WTC11 (cell line): Measurements from ENCODE around the gene JAZF1. TPM values are rescaled to one million over a fixed set of nuclear protein-coding genes. Genes with fewer than 3 reads are reported as not detected.

Experiments used
- ATAC-seq: fragments of 200-7000 bp; cut with Tn5 transposase; 2 replicates; pipeline ENCODE4 v1.10.0; 2021; ENCODE audit warnings: mild to moderate bottlenecking, moderate library complexity
- CTCF ChIA-PET: fragments of 300-600 bp; sonication (Branson Sonifier 250); formaldehyde crosslinking; loops from one replicate; lab custom pipeline; 2021; ENCODE audit warnings: antibody characterized with exemption; lab: Charles Lee
- POLR2A ChIA-PET: fragments of 350-600 bp; sonication (Branson Sonifier 250); formaldehyde crosslinking; loops from one replicate; lab custom pipeline; 2021; ENCODE audit warnings: antibody characterized with exemption; lab: Charles Lee
- DNase-seq: peaks from one replicate; pipeline ENCODE4 v3.0.0; 2021; ENCODE audit warnings: low spot score
- H3K27ac Mint-ChIP-seq: 2 replicates; pipeline ENCODE4 v1.8.0; 2021; ENCODE audit warnings: mixed read lengths
- H3K27me3 Mint-ChIP-seq: 2 replicates; pipeline ENCODE4 v1.8.0; 2021; ENCODE audit warnings: low read depth, mild to moderate bottlenecking, moderate library complexity, mixed read lengths
- H3K36me3 Mint-ChIP-seq: 2 replicates; pipeline ENCODE4 v1.8.0; 2021; ENCODE audit warnings: mixed read lengths
- H3K4me1 Mint-ChIP-seq: 2 replicates; pipeline ENCODE4 v1.8.0; 2022; ENCODE audit warnings: mixed read lengths
- H3K4me3 Mint-ChIP-seq: 2 replicates; pipeline ENCODE4 v1.8.0; 2021; ENCODE audit warnings: mild to moderate bottlenecking, moderate library complexity, mixed read lengths
- H3K9me3 Mint-ChIP-seq: 2 replicates; pipeline ENCODE4 v1.8.0; 2021; ENCODE audit warnings: mixed read lengths
- CBFB ChIP-seq: sonication (generic); formaldehyde crosslinking; IDR thresholded peaks from 2 replicates; pipeline ENCODE4 v1.8.1; 2022; ENCODE audit warnings: mild to moderate bottlenecking, low read depth, missing genetic modification reagents
- CDX4 ChIP-seq: fragments of 250-450 bp; sonication (Bioruptor Pico); IDR thresholded peaks from 2 replicates; pipeline ENCODE4 v1.9.0; 2021; ENCODE audit warnings: moderate library complexity, mild to moderate bottlenecking, inconsistent platforms, borderline replicate concordance
- FOXJ3 ChIP-seq: sonication (generic); formaldehyde crosslinking; IDR thresholded peaks from 2 replicates; pipeline ENCODE4 v1.9.0; 2021; ENCODE audit warnings: missing genetic modification reagents, mild to moderate bottlenecking, borderline replicate concordance
- FOXP1 ChIP-seq: sonication (generic); formaldehyde crosslinking; IDR thresholded peaks from 2 replicates; pipeline ENCODE4 v1.8.0; 2022; ENCODE audit warnings: missing genetic modification reagents, mild to moderate bottlenecking, moderate library complexity, borderline replicate concordance
- GTF2I ChIP-seq: fragments of 250-450 bp; sonication (Bioruptor Pico); conservative IDR thresholded peaks from 2 replicates; pipeline ENCODE4 v1.4.0; 2021; ENCODE audit warnings: mild to moderate bottlenecking
- HMGA2 ChIP-seq: fragments of 250-450 bp; sonication (Bioruptor Pico); IDR thresholded peaks from 2 replicates; pipeline ENCODE4 v1.4.0; 2021; ENCODE audit warnings: mild to moderate bottlenecking, moderate library complexity
- IRF2 ChIP-seq: sonication (generic); formaldehyde crosslinking; IDR thresholded peaks from 2 replicates; pipeline ENCODE4 v1.8.0; 2022; ENCODE audit warnings: low read depth, missing genetic modification reagents, borderline replicate concordance
- KAT7 ChIP-seq: sonication (generic); formaldehyde crosslinking; IDR thresholded peaks from 2 replicates; pipeline ENCODE4 v1.8.1; 2023; ENCODE audit warnings: missing genetic modification reagents, mild to moderate bottlenecking, borderline replicate concordance
- NFATC4 ChIP-seq: fragments of 250-450 bp; sonication (Bioruptor Pico); IDR thresholded peaks from 2 replicates; pipeline ENCODE4 v1.9.0; 2021; ENCODE audit warnings: mild to moderate bottlenecking
- OVOL2 ChIP-seq: fragments of 250-450 bp; sonication (Bioruptor Pico); IDR thresholded peaks from 2 replicates; pipeline ENCODE4 v1.9.0; 2021; ENCODE audit warnings: mild to moderate bottlenecking, borderline replicate concordance
- USF2 ChIP-seq: sonication (generic); formaldehyde crosslinking; IDR thresholded peaks from 2 replicates; pipeline ENCODE4 v1.8.1; 2023; ENCODE audit warnings: mild to moderate bottlenecking, missing genetic modification reagents, moderate library complexity
- ZBTB43 ChIP-seq: sonication (generic); formaldehyde crosslinking; IDR thresholded peaks from 2 replicates; pipeline ENCODE4 v1.8.1; 2023; ENCODE audit warnings: mild to moderate bottlenecking, missing genetic modification reagents
- ZNF121 ChIP-seq: sonication (generic); formaldehyde crosslinking; IDR thresholded peaks from 2 replicates; pipeline ENCODE4 v1.8.0; 2023; ENCODE audit warnings: missing genetic modification reagents
- ZNF138 ChIP-seq: sonication (generic); formaldehyde crosslinking; conservative IDR thresholded peaks from 2 replicates; pipeline ENCODE4 v1.8.1; 2022; ENCODE audit warnings: mild to moderate bottlenecking, moderate library complexity, missing genetic modification reagents
- ZNF263 ChIP-seq: sonication (generic); formaldehyde crosslinking; IDR thresholded peaks from 2 replicates; pipeline ENCODE4 v1.8.1; 2022; ENCODE audit warnings: low read depth, mild to moderate bottlenecking, moderate library complexity, missing genetic modification reagents
- ZNF396 ChIP-seq: fragments of 250-450 bp; sonication (Bioruptor Pico); IDR thresholded peaks from 2 replicates; pipeline ENCODE4 v1.8.0; 2021; ENCODE audit warnings: mild to moderate bottlenecking, moderate library complexity, borderline replicate concordance
- total RNA-seq: library from RNA; stranded (reverse); gene quantifications from 3 replicates; pipeline ENCODE4 v1.2.3, GENCODE V29; 2021
- TF ChIP-seq, protein P1 (sequence below): sonication (generic); formaldehyde crosslinking; IDR thresholded peaks from 2 replicates; pipeline ENCODE4 v1.8.1; 2022; ENCODE audit warnings: missing genetic modification reagents, borderline replicate concordance
- TF ChIP-seq, protein P2 (sequence below): sonication (generic); formaldehyde crosslinking; IDR thresholded peaks from 2 replicates; pipeline ENCODE4 v1.8.0; 2023; ENCODE audit warnings: missing genetic modification reagents
- TF ChIP-seq, protein P3 (sequence below): sonication (generic); formaldehyde crosslinking; IDR thresholded peaks from 2 replicates; pipeline ENCODE4 v1.8.0; 2022; ENCODE audit warnings: mild to moderate bottlenecking, missing genetic modification reagents

Gene JAZF1
- total RNA-seq, 1 experiment from 2014 or later, result 19.0 TPM

- POLR2A ChIA-PET, result no interaction called here
- DNase-seq (no peak), ATAC-seq (no peak)
- H3K36me3 Mint-ChIP-seq, result peaks cover 3% of the 10 kb centered on the region; the same call in 1 of the 2 replicates
- TF ChIP-seq ZNF138 (CRISPR knock-in tag), result no peak
- TF ChIP-seq ZNF396, result no peak
- TF ChIP-seq, protein P1, sequence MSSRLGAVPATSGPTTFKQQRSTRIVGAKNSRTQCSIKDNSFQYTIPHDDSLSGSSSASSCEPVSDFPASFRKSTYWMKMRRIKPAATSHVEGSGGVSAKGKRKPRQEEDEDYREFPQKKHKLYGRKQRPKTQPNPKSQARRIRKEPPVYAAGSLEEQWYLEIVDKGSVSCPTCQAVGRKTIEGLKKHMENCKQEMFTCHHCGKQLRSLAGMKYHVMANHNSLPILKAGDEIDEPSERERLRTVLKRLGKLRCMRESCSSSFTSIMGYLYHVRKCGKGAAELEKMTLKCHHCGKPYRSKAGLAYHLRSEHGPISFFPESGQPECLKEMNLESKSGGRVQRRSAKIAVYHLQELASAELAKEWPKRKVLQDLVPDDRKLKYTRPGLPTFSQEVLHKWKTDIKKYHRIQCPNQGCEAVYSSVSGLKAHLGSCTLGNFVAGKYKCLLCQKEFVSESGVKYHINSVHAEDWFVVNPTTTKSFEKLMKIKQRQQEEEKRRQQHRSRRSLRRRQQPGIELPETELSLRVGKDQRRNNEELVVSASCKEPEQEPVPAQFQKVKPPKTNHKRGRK (CRISPR knock-in tag), result 0 out of 2 replicates have a peak, but pooled peaks have one; percentile 71
- TF ChIP-seq ZNF263 (CRISPR knock-in tag), result no peak
- TF ChIP-seq HMGA2 (CRISPR knock-in tag), result no peak
- TF ChIP-seq, protein P2, sequence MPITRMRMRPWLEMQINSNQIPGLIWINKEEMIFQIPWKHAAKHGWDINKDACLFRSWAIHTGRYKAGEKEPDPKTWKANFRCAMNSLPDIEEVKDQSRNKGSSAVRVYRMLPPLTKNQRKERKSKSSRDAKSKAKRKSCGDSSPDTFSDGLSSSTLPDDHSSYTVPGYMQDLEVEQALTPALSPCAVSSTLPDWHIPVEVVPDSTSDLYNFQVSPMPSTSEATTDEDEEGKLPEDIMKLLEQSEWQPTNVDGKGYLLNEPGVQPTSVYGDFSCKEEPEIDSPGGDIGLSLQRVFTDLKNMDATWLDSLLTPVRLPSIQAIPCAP, result no peak
- TF ChIP-seq OVOL2, result no peak
- no peak for TF ChIP-seq CDX4 (CRISPR knock-in tag)
- TF ChIP-seq, all 79 proteins: peak for 1
- Mint-ChIP-seq H3K27me3 (no peaks in the 10 kb centered on the region), H3K4me1 (peaks cover 20% of the 10 kb centered on the region), H3K27ac (no peak overlapping the region), H3K9me3 (no peaks in the 10 kb centered on the region), H3K4me3 (no peak overlapping the region)
- CTCF ChIA-PET, result no interaction called here
These were observed 70.1 kb downstream of the JAZF1 start for GRCh38 chr7:28110427-28111012.

- Mint-ChIP-seq H3K27me3 (no peaks in the 10 kb centered on the region), H3K27ac (no peak overlapping the region), H3K4me1 (peaks cover 37% of the 10 kb centered on the region), H3K4me3 (no peak overlapping the region), H3K36me3 (peaks cover 3% of the 10 kb centered on the region; the same call in 1 of the 2 replicates), H3K9me3 (no peaks in the 10 kb centered on the region)
- CTCF ChIA-PET, result no interaction called here
- ATAC-seq (no peak), DNase-seq (no peak)
- TF ChIP-seq ZBTB43 (CRISPR knock-in tag) (no peak), FOXP1 (no peak), USF2 (CRISPR knock-in tag) (no peak), FOXJ3 (CRISPR knock-in tag) (no peak), OVOL2 (no peak), KAT7 (no peak), ZNF121 (CRISPR knock-in tag) (no peak), CBFB (no peak), IRF2 (CRISPR knock-in tag) (no peak), NFATC4 (CRISPR knock-in tag) (no peak), GTF2I (CRISPR knock-in tag) (no peak)
- TF ChIP-seq, protein P3, sequence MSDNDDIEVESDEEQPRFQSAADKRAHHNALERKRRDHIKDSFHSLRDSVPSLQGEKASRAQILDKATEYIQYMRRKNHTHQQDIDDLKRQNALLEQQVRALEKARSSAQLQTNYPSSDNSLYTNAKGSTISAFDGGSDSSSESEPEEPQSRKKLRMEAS, result no peak
- POLR2A ChIA-PET, result no interaction called here
These were observed 71.8 kb downstream of the JAZF1 start for GRCh38 chr7:28108747-28109146.
